ENCODE results near the gene PRPF8.

DNA sequence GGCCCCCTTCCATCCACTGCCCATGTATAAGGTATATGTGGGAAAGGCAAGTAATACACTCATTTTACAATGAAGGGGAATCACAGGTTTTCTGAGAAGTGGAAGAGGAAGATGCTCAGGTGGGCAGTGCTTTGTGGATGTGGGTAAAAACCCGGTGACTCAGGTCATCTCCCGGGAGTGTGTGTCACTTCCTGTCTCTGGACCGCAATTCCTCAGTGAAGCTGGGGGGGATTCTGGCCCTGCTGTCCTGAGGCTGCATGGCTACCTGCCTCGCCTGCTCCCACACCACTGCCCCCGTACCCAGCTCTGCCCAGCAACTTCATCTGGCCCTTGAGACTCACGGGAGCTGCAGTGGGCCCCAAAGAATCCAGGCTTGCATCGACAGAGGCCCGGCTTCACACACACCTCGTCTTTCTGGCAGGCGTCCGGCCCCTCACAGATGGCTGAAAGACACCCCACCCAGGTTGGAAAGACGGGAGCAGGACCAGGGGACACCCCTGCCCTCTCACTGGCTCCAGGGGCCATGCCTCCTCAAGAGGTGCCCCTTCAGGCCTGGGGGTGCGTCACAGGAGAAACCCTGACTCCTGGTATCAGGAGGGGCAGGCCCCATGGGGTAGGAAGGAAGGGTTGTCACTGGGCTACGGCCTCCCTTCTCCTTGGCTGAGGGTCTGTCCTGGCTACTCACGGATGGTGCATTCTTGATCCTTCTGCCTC, 40.0 kb downstream of the PRPF8 start:
- TF ChIP-seq ZFP37 (CRISPR knock-in tag; IDR thresholded peaks at IDR 0.05; ENCODE audit: borderline replicate concordance) (no peak), ATF7 (IDR thresholded peaks at IDR 0.05) (no peak), ATF7 (CRISPR knock-in tag; IDR thresholded peaks at IDR 0.05) (no peak), ZNF557 (CRISPR knock-in tag; IDR thresholded peaks at IDR 0.05) (no peak)
- TF ChIP-seq, protein P1, sequence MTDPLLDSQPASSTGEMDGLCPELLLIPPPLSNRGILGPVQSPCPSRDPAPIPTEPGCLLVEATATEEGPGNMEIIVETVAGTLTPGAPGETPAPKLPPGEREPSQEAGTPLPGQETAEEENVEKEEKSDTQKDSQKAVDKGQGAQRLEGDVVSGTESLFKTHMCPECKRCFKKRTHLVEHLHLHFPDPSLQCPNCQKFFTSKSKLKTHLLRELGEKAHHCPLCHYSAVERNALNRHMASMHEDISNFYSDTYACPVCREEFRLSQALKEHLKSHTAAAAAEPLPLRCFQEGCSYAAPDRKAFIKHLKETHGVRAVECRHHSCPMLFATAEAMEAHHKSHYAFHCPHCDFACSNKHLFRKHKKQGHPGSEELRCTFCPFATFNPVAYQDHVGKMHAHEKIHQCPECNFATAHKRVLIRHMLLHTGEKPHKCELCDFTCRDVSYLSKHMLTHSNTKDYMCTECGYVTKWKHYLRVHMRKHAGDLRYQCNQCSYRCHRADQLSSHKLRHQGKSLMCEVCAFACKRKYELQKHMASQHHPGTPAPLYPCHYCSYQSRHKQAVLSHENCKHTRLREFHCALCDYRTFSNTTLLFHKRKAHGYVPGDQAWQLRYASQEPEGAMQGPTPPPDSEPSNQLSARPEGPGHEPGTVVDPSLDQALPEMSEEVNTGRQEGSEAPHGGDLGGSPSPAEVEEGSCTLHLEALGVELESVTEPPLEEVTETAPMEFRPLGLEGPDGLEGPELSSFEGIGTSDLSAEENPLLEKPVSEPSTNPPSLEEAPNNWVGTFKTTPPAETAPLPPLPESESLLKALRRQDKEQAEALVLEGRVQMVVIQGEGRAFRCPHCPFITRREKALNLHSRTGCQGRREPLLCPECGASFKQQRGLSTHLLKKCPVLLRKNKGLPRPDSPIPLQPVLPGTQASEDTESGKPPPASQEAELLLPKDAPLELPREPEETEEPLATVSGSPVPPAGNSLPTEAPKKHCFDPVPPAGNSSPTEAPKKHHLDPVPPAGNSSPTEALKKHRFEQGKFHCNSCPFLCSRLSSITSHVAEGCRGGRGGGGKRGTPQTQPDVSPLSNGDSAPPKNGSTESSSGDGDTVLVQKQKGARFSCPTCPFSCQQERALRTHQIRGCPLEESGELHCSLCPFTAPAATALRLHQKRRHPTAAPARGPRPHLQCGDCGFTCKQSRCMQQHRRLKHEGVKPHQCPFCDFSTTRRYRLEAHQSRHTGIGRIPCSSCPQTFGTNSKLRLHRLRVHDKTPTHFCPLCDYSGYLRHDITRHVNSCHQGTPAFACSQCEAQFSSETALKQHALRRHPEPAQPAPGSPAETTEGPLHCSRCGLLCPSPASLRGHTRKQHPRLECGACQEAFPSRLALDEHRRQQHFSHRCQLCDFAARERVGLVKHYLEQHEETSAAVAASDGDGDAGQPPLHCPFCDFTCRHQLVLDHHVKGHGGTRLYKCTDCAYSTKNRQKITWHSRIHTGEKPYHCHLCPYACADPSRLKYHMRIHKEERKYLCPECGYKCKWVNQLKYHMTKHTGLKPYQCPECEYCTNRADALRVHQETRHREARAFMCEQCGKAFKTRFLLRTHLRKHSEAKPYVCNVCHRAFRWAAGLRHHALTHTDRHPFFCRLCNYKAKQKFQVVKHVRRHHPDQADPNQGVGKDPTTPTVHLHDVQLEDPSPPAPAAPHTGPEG (CRISPR knock-in tag; IDR thresholded peaks at IDR 0.05): no peak
